Activated CD8-positive, alpha-beta memory T cell treated with anti-CD3 and anti-CD28 coated beads, Interleukin-2, amount 50 U/mL, for 1 hour (primary cell): ENCODE data around the gene SERPINB1.

Source experiments
- DNase-seq: peaks from one replicate; pipeline ENCODE4 v3.0.0-alpha.2; 2020; ENCODE audit errors: extremely low read depth

Gene SERPINB1

GRCh38 chr6:2850538-2851113, 9.0 kb upstream of the SERPINB1 start:
- no peak for DNase-seq

- no peak for DNase-seq
Observed at GRCh38 chr6:2848851-2849250, 7.2 kb upstream of the SERPINB1 start.

GRCh38 chr6:2845880-2846208, 4.2 kb upstream of the SERPINB1 start:
- DNase-seq, result no peak

GRCh38 chr6:2844008-2844407, 2.3 kb upstream of the SERPINB1 start:
- DNase-seq, result no peak

GRCh38 chr6:2843138-2843740, 1.6 kb upstream of the SERPINB1 start:
- no peak for DNase-seq

GRCh38 chr6:2842139-2842552, 483 bp upstream of the SERPINB1 start:
- DNase-seq, result no peak

- no peak for DNase-seq
Observed at GRCh38 chr6:2840749-2841061, 958 bp downstream of the SERPINB1 start.

GRCh38 chr6:2839982-2840748, 1.5 kb downstream of the SERPINB1 start:
- no peak for DNase-seq

GRCh38 chr6:2839195-2839981, 2.3 kb downstream of the SERPINB1 start:
- DNase-seq, result no peak

- DNase-seq, result no peak
Observed at GRCh38 chr6:2838251-2838650, 3.4 kb downstream of the SERPINB1 start.

- DNase-seq, result no peak
Observed at GRCh38 chr6:2834262-2834661, 7.4 kb downstream of the SERPINB1 start.

- DNase-seq, result no peak
Observed at GRCh38 chr6:2831392-2831791, 10.3 kb downstream of the SERPINB1 start.

- no peak for DNase-seq
Observed at GRCh38 chr6:2830183-2830582, 11.5 kb downstream of the SERPINB1 start.

- DNase-seq, result no peak
Observed at GRCh38 chr6:2829253-2829652, 12.4 kb downstream of the SERPINB1 start.

- DNase-seq, result no peak
Observed at GRCh38 chr6:2828629-2829028, 13.0 kb downstream of the SERPINB1 start.

GRCh38 chr6:2827142-2827541, 14.5 kb downstream of the SERPINB1 start:
- no peak for DNase-seq

GRCh38 chr6:2826131-2826530, 15.5 kb downstream of the SERPINB1 start:
- DNase-seq, result no peak

GRCh38 chr6:2823104-2823850, 18.4 kb downstream of the SERPINB1 start:
- DNase-seq, result no peak

GRCh38 chr6:2821554-2821953, 20.1 kb downstream of the SERPINB1 start:
- DNase-seq, result no peak

GRCh38 chr6:2820415-2820814, 21.2 kb downstream of the SERPINB1 start:
- no peak for DNase-seq

GRCh38 chr6:2819978-2820377, 21.7 kb downstream of the SERPINB1 start:
- DNase-seq, result no peak

GRCh38 chr6:2819115-2819514, 22.5 kb downstream of the SERPINB1 start:
- DNase-seq, result no peak
